GM18868 (cell line): ENCODE measurements around the gene C4A.
"Not testable (repeated sequence)": the region's sequence is repeated elsewhere in the genome, so short reads cannot be mapped to it uniquely, and the experiment has no call there.

Experiments used
- ATAC-seq: cut with Tn5 transposase; IDR thresholded peaks from one replicate; pipeline ENCODE4 v1.9.1; 2021; ENCODE audit warnings: mild to moderate bottlenecking, moderate library complexity; ENCODE audit not compliant: unreplicated experiment

Gene C4A

GRCh38 chr6:31981744-31982143 is at the start of gene C4A:
C4A (plus strand) TSS chr6:31982057; CDS start chr6:31982108, 51 bp downstream.
- not testable (repeated sequence) for ATAC-seq

- not testable (repeated sequence) for ATAC-seq
Measured at GRCh38 chr6:31932137-31932536, 49.7 kb upstream of the C4A start.

- no peak for ATAC-seq
Measured at GRCh38 chr6:31933537-31933936, 48.3 kb upstream of the C4A start.

GRCh38 chr6:31935021-31935420 is 46.8 kb upstream of the C4A start:
- no peak for ATAC-seq

GRCh38 chr6:31935823-31936222 is 46.0 kb upstream of the C4A start:
- no peak for ATAC-seq

- no peak for ATAC-seq
Measured at GRCh38 chr6:31940256-31940664, 41.6 kb upstream of the C4A start.

GRCh38 chr6:31943742-31944141 is 38.1 kb upstream of the C4A start:
- no peak for ATAC-seq

GRCh38 chr6:31945154-31945506 is 36.7 kb upstream of the C4A start:
- no peak for ATAC-seq

- ATAC-seq, result no peak
Measured at GRCh38 chr6:31945507-31946369, 36.1 kb upstream of the C4A start, which contains the start of gene CFB. CFB (plus strand) TSS chr6:31946095; CDS start chr6:31946222, 127 bp downstream.

GRCh38 chr6:31946370-31946885 is 35.4 kb upstream of the C4A start:
- ATAC-seq, result no peak

GRCh38 chr6:31947070-31947675 is 34.7 kb upstream of the C4A start:
- ATAC-seq, result no peak

GRCh38 chr6:31947864-31948263 is 34.0 kb upstream of the C4A start:
- ATAC-seq, result no peak

GRCh38 chr6:31948306-31948705 is 33.6 kb upstream of the C4A start:
- ATAC-seq, result no peak

- no peak for ATAC-seq
Measured at GRCh38 chr6:31948753-31949413, 33.0 kb upstream of the C4A start.

GRCh38 chr6:31949926-31950548 is 31.8 kb upstream of the C4A start:
- no peak for ATAC-seq

- no peak for ATAC-seq
Measured at GRCh38 chr6:31952140-31952805, 29.6 kb upstream of the C4A start.

GRCh38 chr6:31952890-31953289 is 29.0 kb upstream of the C4A start:
- ATAC-seq, result no peak

GRCh38 chr6:31954511-31954910 is 27.3 kb upstream of the C4A start:
- no peak for ATAC-seq

GRCh38 chr6:31956796-31957195 is 25.1 kb upstream of the C4A start:
- no peak for ATAC-seq

- no peak for ATAC-seq
Measured at GRCh38 chr6:31958412-31958740, 23.5 kb upstream of the C4A start.
